Measurements from ENCODE around the gene HOXD10. TPM values are rescaled to one million over a fixed set of nuclear protein-coding genes. Genes with fewer than 3 reads are reported as not detected.
A peak's percentile ranks its signal among the peaks of the same experiment; 100 is the strongest.

Gene HOXD10
- total RNA-seq, 5 donors from 2014 or later (not counting 1 experiment from before 2014, with no cell fraction given), result not detected

- H3K4me1 Mint-ChIP-seq, result peaks cover 7 to 15% (median 8%) of the 10 kb centered on the region in 3 donors
- DNase-seq (no peak), ATAC-seq (replicated peaks in 1 of 4) (no peak)
- Histone ChIP-seq H3K36me3 (ENCODE audit: control insufficient read depth in 2 of 2, extremely low read depth in 1 of 2, insufficient read depth in 1 of 2, low read length in 1 of 2) (no peaks in the 10 kb centered on the region), H3K9me3 (no peaks in the 10 kb centered on the region), H3K27me3 (replicated peaks in 1 of 2; ENCODE audit: control insufficient read depth in 2 of 2, extremely low read depth in 1 of 2, insufficient read depth in 2 of 2, low read length in 1 of 2) (peaks cover 33 to 79% of the 10 kb centered on the region in 2 experiments), H3K4me3 (ENCODE audit: control insufficient read depth in 1 of 2, extremely low read depth in 1 of 2, low read length in 1 of 2) (no peak overlapping the region), H3K27ac (ENCODE audit: low read length) (no peak overlapping the region), H3K4me1 (ENCODE audit: control insufficient read depth in 1 of 2, extremely low read depth in 1 of 2, insufficient read depth in 2 of 2, low read length in 2 of 2) (peaks cover 0 to 7% of the 10 kb centered on the region in 2 experiments)
- ChIA-PET CTCF (no interaction called here), POLR2A (interaction anchor here (0.5 to 0.6 kb wide), 2 partner anchors 1357 to 1754 kb away, joined by 3 read pairs; no protein-coding TSS in a partner anchor)
- peaks cover 3% of the 10 kb centered on the region for H3K36me3 Mint-ChIP-seq
- no peak overlapping the region for H3K27ac Mint-ChIP-seq
- H3K9me3 Mint-ChIP-seq, result peaks cover 2 to 3% (median 3%) of the 10 kb centered on the region in 3 donors
- WGBS (ENCODE audit: insufficient coverage), result 12% methylated on average over 16 of the region's 26 CpGs
- H3K4me3 Mint-ChIP-seq, result no peak overlapping the region
- peaks cover 75 to 93% of the 10 kb centered on the region in 2 donors for H3K27me3 Mint-ChIP-seq
Observed at GRCh38 chr2:176114120-176114929, 2.3 kb upstream of the HOXD10 start.

DNA sequence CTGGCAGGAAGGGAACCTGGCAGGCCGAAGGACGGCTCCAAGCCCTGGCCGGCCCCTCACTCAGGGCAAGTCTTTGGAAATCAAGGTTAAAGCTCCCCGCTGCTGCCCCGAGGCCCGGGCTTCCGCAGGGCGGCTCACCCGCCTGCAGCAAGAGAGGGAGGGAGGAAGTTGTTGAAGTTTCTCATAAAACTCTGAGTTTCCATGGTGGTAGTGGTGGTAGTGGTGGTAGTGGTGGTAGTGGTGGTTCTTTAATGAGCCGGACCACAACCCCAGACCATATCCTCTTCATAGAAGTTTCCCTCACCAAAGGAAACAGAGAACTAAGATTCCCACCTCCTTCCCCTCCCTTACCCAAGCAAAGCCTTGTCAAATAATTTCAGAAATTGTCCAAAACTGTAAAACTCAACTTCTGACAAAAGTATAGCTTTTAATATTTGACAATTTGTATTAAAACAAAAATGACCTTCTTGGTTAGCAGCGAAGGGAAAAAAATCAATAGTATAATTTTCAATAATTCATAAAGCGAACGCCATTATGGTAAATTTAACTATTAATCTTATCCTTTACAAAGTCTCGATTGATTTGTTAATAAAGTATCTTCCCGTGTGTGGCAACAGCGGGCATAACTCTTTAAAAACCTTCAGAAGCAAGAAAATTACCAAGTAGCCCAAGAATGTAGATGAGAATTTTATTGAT lies 1.5 kb upstream of the HOXD10 start:
- H3K27me3 ChIP-seq (replicated peaks in 1 of 2; ENCODE audit: control insufficient read depth in 2 of 2, extremely low read depth in 1 of 2, insufficient read depth in 2 of 2, low read length in 1 of 2), result peaks cover 31 to 76% of the 10 kb centered on the region in 2 experiments
- DNase-seq, result no peak
- H3K27ac Mint-ChIP-seq, result no peak overlapping the region

GRCh38 chr2:176117162-176117822 lies 714 bp downstream of the HOXD10 start:
- no peak overlapping the region for H3K4me3 ChIP-seq (ENCODE audit: control insufficient read depth in 1 of 2, extremely low read depth in 1 of 2, low read length in 1 of 2)
- H3K27ac Mint-ChIP-seq, result no peak overlapping the region
- peaks cover 73 to 88% of the 10 kb centered on the region in 2 donors for H3K27me3 Mint-ChIP-seq
- H3K4me3 Mint-ChIP-seq, result peak overlapping the region in 1 of 3 donors; percentile 36
- no peaks in the 10 kb centered on the region for H3K36me3 ChIP-seq (ENCODE audit: control insufficient read depth in 2 of 2, extremely low read depth in 1 of 2, insufficient read depth in 1 of 2, low read length in 1 of 2)
- peaks cover 2 to 3% (median 3%) of the 10 kb centered on the region in 3 donors for H3K9me3 Mint-ChIP-seq
- WGBS (ENCODE audit: insufficient coverage), result 26% methylated on average over 40 of the region's 40 CpGs
- POLR2A ChIA-PET, result no interaction called here
- H3K27me3 ChIP-seq (replicated peaks in 1 of 2; ENCODE audit: control insufficient read depth in 2 of 2, extremely low read depth in 1 of 2, insufficient read depth in 2 of 2, low read length in 1 of 2), result peaks cover 39 to 86% of the 10 kb centered on the region in 2 experiments
- peaks cover 3 to 11% (median 3%) of the 10 kb centered on the region in 3 donors for H3K4me1 Mint-ChIP-seq
- H3K4me1 ChIP-seq (ENCODE audit: control insufficient read depth in 1 of 2, extremely low read depth in 1 of 2, insufficient read depth in 2 of 2, low read length in 2 of 2), result peaks cover 0 to 13% of the 10 kb centered on the region in 2 experiments
- no peak overlapping the region for H3K27ac ChIP-seq (ENCODE audit: low read length)
- H3K36me3 Mint-ChIP-seq, result peaks cover 3% of the 10 kb centered on the region
- CTCF ChIA-PET, result interaction anchor here (0.5 to 0.8 kb wide), 2 partner anchors 10 to 693 kb away, joined by 3 to 5 read pairs; no protein-coding TSS in a partner anchor
- H3K9me3 ChIP-seq, result no peaks in the 10 kb centered on the region
- DNase-seq (no peak), ATAC-seq (replicated peaks in 1 of 4) (no peak)

More for the DNA sequence above, 1.5 kb upstream of the HOXD10 start:
- no peak overlapping the region for H3K27ac ChIP-seq (ENCODE audit: low read length)
- ChIA-PET CTCF (no interaction called here), POLR2A (no interaction called here)
- Mint-ChIP-seq H3K27me3 (peaks cover 75 to 93% of the 10 kb centered on the region in 2 donors), H3K9me3 (peaks cover 2 to 3% (median 3%) of the 10 kb centered on the region in 3 donors), H3K4me3 (no peak overlapping the region), H3K4me1 (peaks cover 6 to 11% (median 6%) of the 10 kb centered on the region in 3 donors), H3K36me3 (peaks cover 3% of the 10 kb centered on the region)
- 5% methylated on average over 5 of the region's 16 CpGs for WGBS (ENCODE audit: insufficient coverage)
- H3K36me3 ChIP-seq (ENCODE audit: control insufficient read depth in 2 of 2, extremely low read depth in 1 of 2, insufficient read depth in 1 of 2, low read length in 1 of 2), result no peaks in the 10 kb centered on the region
- peaks cover 0 to 7% of the 10 kb centered on the region in 2 experiments for H3K4me1 ChIP-seq (ENCODE audit: control insufficient read depth in 1 of 2, extremely low read depth in 1 of 2, insufficient read depth in 2 of 2, low read length in 2 of 2)
- no peak overlapping the region for H3K4me3 ChIP-seq (ENCODE audit: control insufficient read depth in 1 of 2, extremely low read depth in 1 of 2, low read length in 1 of 2)
- H3K9me3 ChIP-seq, result no peaks in the 10 kb centered on the region
- no peak for ATAC-seq (replicated peaks in 1 of 4)

DNA sequence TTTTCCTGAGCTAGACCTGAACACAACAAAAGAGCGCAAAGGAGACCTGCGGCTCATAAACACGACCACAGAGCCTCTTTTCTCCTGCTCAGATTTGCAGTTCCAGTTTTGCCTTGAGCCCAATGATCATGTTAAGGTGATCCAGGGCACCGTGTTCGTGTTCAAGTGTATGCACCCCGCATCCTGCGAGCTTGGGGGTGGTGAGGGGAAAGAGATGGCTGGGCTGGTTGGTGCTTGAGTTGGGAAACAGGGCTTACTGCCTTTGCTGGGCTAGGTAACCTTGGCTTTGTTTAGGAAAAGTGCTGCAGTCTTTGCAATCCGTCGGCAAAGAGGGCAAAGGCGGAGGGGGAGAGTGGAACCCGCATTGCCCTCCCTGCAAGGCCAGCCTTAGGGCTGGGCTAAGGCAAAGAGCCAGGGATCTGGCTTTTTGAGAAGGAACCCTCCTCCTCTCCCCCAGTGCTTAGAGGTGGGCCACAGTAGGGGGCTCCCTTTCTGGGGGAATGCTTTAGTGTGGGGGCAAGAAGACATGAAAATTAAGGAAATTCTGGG lies 1.3 kb downstream of the HOXD10 start:
- ChIA-PET CTCF (interaction anchor here (0.5 to 0.8 kb wide), 2 partner anchors 10 to 693 kb away, joined by 3 to 5 read pairs; no protein-coding TSS in a partner anchor), POLR2A (no interaction called here)
- ATAC-seq (replicated peaks in 1 of 4) (no peak), DNase-seq (no peak)
- Histone ChIP-seq H3K4me3 (ENCODE audit: control insufficient read depth in 1 of 2, extremely low read depth in 1 of 2, low read length in 1 of 2) (no peak overlapping the region), H3K27ac (ENCODE audit: low read length) (no peak overlapping the region), H3K4me1 (ENCODE audit: control insufficient read depth in 1 of 2, extremely low read depth in 1 of 2, insufficient read depth in 2 of 2, low read length in 2 of 2) (peaks cover 0 to 19% of the 10 kb centered on the region in 2 experiments), H3K36me3 (ENCODE audit: control insufficient read depth in 2 of 2, extremely low read depth in 1 of 2, insufficient read depth in 1 of 2, low read length in 1 of 2) (no peaks in the 10 kb centered on the region), H3K27me3 (replicated peaks in 1 of 2; ENCODE audit: control insufficient read depth in 2 of 2, extremely low read depth in 1 of 2, insufficient read depth in 2 of 2, low read length in 1 of 2) (peaks cover 39 to 86% of the 10 kb centered on the region in 2 experiments), H3K9me3 (no peaks in the 10 kb centered on the region)
- Mint-ChIP-seq H3K27ac (peak overlapping the region in 1 of 2 donors; percentile 66), H3K36me3 (peaks cover 3% of the 10 kb centered on the region), H3K4me1 (peaks cover 5 to 11% (median 5%) of the 10 kb centered on the region in 3 donors), H3K27me3 (peaks cover 68 to 84% of the 10 kb centered on the region in 2 donors), H3K4me3 (peak overlapping the region in 1 of 3 donors; percentile 12), H3K9me3 (peaks cover 2 to 3% (median 3%) of the 10 kb centered on the region in 3 donors)
- 11% methylated on average over 8 of the region's 11 CpGs for WGBS (ENCODE audit: insufficient coverage)

DNA sequence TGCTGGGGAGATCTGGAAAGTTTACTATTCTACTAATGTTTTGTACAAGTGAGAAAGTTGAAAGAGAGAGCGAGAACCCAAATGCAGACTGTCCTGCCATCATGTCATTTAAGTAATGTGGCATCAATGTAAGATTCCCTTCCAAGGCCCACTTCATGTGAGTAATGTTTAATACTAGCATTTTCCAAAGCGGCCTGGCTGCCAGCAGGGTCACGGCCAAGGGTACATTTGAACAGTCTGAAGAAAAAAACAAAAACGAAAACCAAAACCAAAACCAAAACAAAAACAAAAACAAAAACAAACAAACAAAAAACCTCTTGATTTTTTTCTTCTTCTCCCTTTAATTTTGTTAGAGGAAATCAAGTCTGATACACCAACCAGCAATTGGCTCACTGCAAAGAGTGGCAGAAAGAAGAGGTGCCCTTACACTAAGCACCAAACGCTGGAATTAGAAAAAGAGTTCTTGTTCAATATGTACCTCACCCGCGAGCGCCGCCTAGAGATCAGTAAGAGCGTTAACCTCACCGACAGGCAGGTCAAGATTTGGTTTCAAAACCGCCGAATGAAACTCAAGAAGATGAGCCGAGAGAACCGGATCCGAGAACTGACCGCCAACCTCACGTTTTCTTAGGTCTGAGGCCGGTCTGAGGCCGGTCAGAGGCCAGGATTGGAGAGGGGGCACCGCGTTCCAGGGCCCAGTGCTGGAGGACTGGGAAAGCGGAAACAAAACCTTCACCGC lies 2.2 kb downstream of the HOXD10 start:
- no peak overlapping the region for H3K4me3 ChIP-seq (ENCODE audit: control insufficient read depth in 1 of 2, extremely low read depth in 1 of 2, low read length in 1 of 2)
- Mint-ChIP-seq H3K4me3 (no peak overlapping the region), H3K36me3 (peaks cover 3% of the 10 kb centered on the region), H3K9me3 (peaks cover 2 to 3% (median 3%) of the 10 kb centered on the region in 3 donors), H3K27ac (no peak overlapping the region), H3K27me3 (peaks cover 68 to 80% of the 10 kb centered on the region in 2 donors), H3K4me1 (peaks cover 7 to 11% (median 8%) of the 10 kb centered on the region in 3 donors)
- H3K27ac ChIP-seq (ENCODE audit: low read length), result no peak overlapping the region
- CTCF ChIA-PET, result interaction anchor here in 1 of 2 donors (0.5 kb wide), 1 partner anchor 595 kb away, joined by 3 read pairs; no protein-coding TSS in a partner anchor
- H3K4me1 ChIP-seq (ENCODE audit: control insufficient read depth in 1 of 2, extremely low read depth in 1 of 2, insufficient read depth in 2 of 2, low read length in 2 of 2), result peaks cover 0 to 26% of the 10 kb centered on the region in 2 experiments
- H3K36me3 ChIP-seq (ENCODE audit: control insufficient read depth in 2 of 2, extremely low read depth in 1 of 2, insufficient read depth in 1 of 2, low read length in 1 of 2), result no peaks in the 10 kb centered on the region
- no peak for ATAC-seq (replicated peaks in 1 of 4)
- H3K9me3 ChIP-seq, result no peaks in the 10 kb centered on the region
- 11% methylated on average over 17 of the region's 24 CpGs for WGBS (ENCODE audit: insufficient coverage)
- peaks cover 39 to 89% of the 10 kb centered on the region in 2 experiments for H3K27me3 ChIP-seq (replicated peaks in 1 of 2; ENCODE audit: control insufficient read depth in 2 of 2, extremely low read depth in 1 of 2, insufficient read depth in 2 of 2, low read length in 1 of 2)
- peak in 1 of 35 experiments; percentile 41 for DNase-seq
- POLR2A ChIA-PET, result no interaction called here

Data from T-cell (primary cell).